HG02642 (cell line): ENCODE measurements around the gene NSG1.
A peak's percentile ranks its signal among the peaks of the same experiment; 100 is the strongest.

Experiments
- ATAC-seq: cut with Tn5 transposase; IDR thresholded peaks from one replicate; pipeline ENCODE4 v1.9.1; 2021; ENCODE audit warnings: mild to moderate bottlenecking; ENCODE audit not compliant: unreplicated experiment, poor library complexity

NSG1 gene

DNA sequence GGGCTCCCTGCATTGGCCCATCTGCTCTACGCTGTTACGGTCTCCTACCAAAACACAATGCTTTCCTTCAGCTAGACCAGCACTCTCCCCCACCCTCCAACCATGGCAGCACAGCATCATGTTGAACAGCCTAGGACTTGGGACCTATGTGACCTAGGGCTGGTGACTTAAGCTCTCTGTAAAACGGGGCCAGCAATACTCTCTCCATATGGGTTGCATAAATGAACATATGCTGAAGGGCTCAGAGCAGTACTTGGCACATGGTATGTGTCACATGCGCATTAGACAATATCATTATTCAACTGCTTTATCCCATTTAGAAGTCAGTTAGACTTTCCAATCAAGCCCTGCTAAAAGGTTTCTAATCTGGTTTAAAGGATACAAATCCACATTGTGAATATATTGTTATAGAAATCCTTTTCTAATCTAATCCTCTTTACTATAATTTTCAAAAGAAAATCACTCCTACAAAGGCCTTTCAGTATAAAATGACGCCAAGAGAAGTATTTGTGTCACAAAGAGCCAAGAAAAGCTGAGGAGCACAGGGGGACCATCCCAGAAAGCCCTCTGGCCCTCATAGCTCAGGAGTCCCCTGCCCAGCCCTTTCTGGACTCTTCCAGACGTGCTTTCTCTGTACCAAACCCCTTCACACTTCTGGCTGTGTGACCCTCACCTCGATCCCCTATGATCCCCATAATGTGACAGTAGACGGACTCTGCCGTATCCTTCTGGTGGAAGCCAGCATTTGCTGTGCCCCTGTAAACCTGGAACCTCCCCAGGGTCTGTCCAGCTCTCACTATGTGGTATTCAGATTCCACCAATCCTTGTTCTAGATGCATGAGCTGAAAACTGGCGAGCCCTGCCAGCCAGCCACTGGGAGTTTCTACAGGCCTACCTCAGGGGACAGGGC is 42.3 kb downstream of the NSG1 start:
- ATAC-seq: no peak

DNA sequence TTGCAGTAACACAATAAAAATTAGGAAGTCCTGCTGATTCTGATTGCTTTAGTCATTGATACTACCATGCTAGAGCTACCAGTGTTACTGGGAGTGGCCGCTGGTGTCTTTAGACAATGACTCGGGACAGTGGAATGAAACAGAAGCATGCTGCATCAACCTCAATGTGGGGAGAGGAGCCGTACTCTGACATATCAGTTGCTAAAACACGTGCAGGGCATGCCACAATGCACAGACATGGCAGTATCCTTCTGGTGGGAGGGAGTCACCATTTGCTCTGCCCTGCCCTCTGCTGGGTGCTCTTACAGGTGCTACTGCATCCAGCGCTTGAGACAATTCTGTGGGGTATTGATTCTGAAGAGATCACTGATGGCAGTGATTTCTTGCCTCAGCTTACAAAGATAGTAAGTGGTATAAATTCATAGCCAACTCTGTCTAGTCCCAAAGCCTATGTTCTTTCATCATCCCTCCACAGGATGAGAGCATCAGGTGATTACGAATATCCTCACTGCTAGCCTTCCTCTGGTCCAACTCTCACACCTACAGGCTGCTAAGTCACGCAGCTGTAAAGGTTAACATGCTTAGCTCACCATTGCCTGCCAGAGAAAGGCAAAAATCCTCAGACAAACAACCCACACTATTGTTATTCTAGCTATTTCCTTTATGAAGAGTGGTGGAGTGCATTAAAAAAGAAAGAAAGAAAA is 43.7 kb downstream of the NSG1 start:
- peak; percentile 75 for ATAC-seq

DNA sequence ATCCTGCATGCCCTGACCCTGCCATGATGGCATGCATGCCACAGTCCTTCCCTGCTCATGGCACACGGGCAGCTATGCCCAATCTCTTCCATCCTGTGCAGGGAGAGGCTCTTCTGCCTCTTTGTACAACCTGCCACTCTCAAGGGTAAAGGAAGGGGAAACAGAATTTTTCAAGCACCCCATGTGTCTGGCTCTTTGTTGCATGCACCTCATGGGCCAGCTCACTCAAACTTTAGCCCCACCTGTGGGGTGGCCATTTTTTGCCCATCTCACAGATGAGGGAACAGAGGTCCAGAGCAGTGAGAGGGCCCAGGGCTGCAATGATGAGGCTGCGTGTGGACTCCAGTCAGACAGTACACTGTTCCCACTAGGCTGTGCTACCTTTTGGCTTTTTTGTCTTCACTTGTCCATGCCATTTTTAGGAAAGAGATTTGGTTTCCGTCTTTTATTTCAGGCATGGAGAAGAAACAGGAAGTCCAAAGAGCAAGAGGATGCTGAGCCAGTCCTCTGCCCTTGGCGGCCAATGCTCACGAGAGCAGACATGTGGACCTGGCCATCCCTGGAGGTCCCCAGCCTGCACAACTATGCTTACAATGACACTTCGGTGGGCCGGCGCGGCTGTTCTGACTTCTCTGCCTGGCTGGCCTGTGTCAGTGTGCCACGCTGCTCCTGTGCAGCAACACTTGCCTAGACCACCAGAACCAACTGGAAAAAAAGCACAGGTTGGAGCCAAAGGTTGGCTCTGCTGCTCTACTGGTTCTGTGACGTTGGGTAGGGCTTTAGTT is 45.6 kb downstream of the NSG1 start:
- no peak for ATAC-seq

DNA sequence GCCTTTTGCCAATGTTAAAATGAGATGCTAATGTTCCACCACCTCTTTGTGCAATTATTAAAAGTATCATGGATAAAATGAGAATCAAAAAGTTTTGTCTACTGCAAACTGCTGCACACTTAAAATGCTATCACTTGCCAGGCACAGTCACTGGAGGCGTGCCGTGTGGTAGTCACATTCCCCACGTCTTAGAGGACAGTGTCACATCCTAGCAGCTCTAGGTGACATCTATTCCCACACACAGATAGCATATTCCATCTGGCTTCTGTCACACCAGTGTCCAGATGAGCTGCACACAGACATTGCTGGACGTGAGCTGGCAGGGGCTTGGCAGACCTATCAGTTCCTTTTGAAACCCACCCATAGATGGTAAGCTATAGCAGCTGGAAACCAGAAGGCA is 47.0 kb downstream of the NSG1 start:
- no peak for ATAC-seq

DNA sequence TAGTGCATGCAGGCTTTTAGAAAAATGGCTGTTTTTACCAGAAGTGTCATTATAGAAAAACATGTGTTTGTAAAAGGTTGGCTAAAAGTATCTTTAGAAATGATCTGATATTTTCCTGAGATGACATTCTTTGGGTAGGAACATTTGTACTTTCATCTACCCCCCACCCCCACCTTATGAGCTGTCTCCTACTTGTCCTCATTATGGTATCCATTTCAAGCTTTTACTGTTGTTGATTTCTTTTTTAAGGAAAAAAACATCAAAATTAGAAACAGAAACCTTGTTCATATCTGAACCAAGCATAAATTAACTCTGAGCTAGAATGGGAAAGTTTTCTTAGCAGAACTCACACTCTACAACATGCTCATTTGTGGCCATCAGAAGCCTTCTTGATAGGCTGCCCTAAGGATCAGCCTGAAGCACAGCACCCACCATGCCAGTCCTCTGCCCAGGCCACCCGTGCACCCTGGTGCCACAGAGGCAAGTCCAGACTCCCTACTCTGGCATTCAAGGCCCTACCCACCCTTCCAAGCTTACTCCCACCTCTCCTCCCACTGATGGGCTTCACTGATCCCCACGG is 49.4 kb downstream of the NSG1 start:
- ATAC-seq: no peak

DNA sequence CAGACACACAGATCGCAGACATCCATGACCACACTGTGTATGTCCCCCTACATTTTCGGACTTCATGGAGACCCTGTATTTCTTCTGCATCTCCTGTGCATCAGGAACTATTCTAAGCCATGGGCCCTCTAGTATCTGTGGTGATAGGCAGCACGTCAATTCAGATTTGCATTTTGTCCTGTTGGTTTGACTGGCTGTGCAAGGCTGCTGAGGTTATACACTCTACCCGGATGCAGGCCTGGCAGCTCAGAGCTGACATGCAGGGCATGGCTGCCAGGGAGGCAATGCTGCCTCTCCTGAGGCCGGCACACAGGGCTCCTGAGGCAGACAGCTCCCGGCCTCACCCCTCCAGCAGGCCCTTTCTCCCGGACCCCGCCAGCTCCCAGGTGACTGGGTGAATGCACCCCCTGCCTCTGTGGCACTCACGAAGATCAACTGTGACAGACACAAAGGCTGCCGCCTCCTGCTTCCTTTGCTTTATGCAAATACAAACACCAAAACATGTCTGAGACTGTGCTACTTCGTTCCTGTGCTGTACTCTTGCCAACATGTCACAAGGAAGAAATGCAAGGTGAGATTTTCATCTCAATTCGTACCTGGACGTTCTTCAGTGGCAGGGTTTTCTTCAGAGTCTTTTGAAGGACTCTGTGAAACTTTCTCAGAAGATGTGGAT is 51.0 kb downstream of the NSG1 start:
- ATAC-seq: no peak

DNA sequence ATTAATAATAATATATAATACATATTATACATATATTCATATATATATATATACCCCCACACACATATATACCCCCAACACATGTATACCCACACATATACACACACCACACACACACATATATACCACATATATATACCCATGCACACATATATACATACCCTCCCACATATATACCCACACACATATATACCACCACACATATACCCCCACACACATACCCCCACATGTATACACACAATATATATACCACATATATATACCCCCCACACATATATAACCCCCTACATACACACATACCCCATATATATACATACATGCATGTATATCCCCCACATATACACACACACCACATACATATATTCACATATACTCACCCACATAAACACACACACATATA is 52.0 kb downstream of the NSG1 start:
- no peak for ATAC-seq

DNA sequence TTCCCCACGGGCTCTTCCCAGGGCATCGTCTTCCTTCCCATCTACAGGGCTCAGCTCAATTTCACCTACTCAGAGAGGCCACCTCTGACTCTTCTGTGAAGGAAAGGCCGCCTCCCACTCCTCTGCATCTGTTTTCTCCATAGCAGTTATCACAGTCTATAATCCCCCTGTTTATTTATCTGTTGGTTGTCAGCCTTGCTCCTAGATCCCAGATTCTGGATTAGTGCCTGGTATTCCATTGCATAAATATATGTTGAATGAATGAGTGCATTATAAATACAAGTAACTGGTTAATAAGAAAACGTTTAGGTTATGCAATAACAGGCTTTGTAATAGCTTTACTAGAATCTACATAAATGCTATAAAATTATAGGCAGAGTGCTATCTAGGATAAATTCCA is 52.9 kb downstream of the NSG1 start:
- ATAC-seq: no peak

DNA sequence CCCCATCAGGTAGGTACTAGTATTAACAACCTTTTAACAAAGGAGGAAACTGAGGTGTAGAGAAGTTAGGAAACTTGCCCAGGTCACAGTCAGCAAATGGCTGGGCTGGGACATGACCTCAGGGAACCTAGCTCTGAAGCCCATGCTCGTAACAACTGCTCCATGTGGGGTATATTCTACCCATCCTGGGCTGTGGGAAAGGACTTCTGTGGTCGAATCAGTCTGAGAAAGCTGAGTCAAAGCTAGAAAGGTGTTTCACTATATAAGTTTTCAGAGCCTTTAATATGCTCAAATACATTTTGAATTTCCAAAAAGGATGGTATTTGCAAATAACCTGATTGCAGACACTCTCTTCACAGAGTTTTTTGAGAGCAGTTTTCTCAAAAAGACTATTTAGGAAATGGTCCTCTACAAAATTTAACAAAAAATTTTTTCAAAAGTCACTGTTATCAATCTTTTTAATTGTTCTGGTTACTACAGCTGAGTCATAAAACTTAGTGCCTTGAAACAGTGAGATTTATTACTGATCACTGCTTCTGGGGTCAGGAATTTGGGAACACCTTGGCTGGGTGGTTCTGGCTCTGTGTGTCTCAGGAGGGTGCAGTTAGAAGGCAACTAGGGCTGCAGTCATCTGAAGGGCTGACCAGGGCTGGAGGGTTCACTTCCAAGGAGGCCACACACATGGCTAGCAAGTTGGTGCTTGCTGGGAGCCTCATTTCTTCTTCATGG is 53.6 kb downstream of the NSG1 start:
- no peak for ATAC-seq

DNA sequence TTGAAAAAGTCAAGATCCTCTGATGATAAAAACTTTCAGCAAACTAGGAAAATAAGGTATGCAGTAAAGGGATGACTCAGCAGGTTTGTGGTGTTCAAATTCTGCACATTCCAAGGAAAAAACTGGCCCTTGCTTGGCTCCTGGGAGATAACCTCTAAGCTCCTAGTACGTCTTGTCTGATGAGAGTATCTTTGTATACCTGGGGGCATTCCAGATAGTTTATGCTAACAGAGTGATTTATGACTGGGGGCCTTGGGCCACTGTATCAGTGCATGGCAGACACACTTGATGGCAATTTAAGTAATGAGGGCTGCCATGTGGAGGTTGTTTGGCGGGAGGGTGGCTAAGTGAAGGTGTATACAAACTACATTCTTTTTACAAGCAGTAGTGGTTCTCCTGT is 56.9 kb downstream of the NSG1 start:
- no peak for ATAC-seq

DNA sequence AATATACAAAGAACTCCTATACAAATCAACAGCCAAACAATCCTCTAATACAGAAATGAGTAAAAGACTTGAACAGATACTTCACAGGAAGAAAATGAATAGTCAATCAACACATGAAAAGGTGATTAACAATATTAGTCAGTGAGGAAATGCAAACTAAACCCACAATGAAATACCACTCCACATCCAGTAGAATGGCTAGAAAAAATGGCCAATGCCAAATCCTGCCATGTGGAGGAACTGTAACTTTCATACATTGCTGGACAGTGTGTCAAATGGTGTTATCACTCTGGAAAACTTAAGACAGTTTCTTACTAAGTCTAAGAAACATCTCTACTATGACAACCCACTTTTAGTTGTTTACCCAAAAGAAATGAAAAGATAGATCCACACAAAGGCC is 59.5 kb downstream of the NSG1 start:
- no peak for ATAC-seq

DNA sequence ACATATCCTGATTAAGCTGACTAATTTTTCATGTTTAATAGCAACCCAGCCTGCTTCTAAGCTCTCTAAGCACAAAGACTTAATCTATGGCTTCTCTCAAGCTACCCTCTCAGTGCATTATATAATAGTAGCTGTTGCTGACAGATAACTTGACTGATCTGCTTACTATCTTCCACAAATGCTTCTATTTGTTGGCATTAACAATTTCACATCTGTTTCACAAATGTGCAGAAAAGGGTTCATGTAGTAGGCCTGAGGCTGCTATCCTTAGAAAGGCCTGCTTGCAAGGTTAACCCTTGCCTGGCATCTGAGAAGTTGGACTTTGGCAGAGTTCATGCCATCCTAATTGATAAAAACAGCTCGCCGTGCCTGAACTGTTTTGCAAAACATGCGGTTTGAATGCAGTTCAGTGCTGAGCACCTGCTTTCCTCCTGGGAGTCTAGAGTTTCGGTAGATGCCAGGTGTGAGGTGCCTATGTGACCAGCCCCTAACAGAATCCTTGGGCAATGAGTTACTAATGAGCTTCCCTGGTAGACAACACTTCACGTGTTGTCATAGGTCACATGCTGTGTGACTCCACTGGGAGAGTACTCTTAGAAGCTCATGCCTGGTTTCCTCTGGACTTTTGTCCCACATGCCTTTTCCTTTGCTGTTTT is 68.4 kb downstream of the NSG1 start:
- ATAC-seq: peak; percentile 95

DNA sequence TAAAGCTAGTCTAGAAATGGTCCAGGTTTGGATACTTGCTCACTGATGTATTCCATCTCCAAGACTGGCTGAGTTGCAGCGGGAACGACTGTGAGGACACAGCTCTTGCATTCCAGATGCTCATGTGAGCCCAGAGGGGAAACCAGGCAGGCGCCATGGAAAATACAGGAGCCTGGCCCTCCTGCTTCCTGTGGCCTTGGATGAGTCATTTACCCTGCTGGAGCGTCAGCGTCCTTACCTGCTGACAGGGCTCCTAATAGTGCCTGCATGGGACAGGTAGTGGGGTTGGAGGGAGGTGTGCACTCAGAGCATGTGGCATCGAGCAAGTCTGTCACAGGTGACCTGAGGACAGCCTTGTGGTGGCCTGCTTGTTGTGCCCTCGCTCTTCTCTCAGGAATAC is 69.4 kb downstream of the NSG1 start:
- no peak for ATAC-seq

DNA sequence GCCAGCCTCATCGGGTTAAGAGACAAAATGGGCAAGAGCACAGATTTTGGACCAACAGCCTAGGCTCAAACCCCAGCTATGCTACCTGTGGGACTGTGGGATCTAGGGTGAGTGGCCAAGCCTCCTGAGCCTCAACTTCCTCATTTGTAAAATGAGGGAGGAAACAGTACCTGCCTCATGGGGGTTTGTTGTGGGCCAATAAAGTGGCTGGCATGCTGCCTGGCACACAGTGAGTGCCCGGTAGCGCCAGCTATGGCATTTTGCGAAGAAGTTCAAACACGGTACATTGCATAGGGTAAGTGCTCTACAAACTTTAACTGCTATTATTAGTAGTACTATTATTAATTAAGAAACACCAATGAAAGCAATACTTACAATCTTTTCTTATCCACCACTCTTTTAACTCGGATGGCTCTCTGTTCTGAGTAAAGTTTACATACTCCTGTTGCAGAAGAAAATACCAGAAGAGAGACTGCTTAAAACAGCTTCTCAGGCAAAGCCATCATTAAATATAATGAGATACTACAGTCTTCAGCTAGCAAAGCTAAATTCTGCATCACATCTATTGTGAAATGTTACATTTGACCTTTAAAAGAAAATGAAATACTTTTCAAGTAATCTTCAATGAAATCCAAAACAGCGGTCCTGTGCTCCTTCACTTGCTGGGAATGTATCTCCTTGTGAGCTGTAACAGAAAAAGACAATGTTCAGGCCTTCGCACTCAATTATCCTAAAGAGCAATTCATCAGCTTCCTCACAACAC is 70.1 kb downstream of the NSG1 start:
- ATAC-seq: no peak

DNA sequence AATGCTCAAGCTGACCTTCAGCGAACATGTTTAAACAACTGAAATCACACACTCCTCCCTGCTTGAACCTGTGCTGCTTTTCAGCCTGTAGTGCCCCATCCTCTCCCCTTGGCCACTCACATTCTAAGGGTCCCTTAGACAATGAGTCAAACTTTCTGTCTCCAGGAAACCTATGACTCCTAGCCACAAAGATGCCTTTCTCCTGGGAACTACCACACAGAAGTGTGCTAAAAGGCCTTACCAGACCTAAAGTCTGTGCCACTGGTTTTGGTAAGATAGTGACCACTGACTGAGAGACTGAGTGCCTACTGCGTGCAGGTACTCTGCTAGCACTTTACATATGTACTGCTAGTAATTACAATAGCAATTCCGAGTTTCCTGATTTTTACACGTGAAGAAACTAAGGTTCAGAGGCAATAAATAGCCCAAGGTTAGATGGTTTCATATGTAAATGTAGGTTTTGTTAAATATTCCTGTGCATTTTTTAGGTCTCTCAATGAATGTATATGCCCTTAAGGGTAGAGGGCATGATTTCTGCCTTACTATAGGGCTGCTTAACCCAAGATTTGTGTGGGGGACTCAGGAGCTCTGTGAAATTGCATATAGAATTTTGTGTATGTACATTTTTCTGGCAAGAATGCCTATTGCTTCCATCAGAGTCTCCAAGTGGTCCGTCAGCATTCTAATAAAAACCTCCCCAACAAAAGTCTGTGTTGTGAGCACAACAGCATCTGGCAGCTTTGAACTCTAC is 71.1 kb downstream of the NSG1 start:
- no peak for ATAC-seq

DNA sequence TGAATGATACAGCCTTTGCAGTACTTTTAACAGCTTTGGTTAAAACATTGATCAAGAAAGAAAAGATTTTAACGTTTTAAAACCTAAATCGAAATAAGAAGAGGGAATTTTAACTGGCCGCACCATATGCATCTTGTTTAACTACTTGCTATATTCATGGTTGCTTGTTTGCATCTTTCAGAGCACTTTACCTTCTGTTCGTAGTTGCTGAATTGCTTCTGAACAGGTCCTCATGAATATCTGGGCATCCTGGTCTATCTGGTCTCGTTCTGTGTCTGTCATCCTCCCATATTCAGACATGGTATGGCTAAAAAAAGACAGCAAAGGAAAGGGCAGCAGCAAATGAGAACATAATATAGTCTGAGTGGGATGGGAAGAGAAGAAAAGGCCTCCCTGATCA is 72.3 kb downstream of the NSG1 start:
- no peak for ATAC-seq

DNA sequence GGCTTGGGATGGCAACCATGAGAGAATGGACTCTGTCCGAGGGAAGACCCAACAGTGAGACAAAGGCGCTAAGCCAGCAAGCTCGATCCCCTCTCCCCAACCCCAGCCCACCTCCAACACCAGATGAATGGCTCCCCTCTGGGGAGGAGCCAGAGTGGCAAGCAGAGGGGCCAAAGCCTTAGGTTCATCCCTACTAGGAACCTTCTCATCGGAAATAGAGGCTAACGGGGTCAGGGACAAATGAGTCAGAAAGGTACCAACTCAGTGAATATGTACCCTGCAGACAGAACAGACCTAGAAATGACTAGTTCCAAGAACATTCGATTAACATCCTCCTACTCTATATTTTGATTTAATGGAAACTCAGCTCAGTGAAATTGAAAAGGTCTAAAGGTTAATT is 73.9 kb downstream of the NSG1 start:
- ATAC-seq: no peak

DNA sequence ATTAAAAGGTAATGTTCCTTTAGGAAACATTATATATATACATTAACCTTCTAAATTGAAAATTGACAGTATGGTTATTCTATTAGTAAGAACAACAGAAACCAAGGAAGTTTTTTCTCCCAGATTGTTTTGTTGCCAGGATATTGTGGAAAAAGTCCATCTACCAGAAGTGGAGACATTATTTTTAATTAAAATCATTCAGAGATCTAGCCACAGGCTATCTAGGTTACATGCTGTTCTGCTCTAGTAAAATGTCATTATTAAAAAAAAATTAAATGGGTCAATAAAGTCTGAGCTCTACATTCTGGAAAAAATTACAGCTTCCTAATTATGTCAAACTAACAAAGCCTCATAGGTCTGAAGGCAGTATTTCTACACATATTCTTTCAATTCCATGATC is 74.3 kb downstream of the NSG1 start:
- ATAC-seq: no peak
